Activated CD8-positive, alpha-beta memory T cell treated with anti-CD3 and anti-CD28 coated beads, Interleukin-2, amount 50 U/mL, for 48 hours (primary cell): ENCODE data around the gene B4GALNT4.
"Not testable (repeated sequence)": the region's sequence is repeated elsewhere in the genome, so short reads cannot be mapped to it uniquely, and the experiment has no call there.

ENCODE experiments used
- DNase-seq: peaks from one replicate; pipeline ENCODE4 v3.0.0-alpha.2; 2020

The B4GALNT4 gene

GRCh38 chr11:394034-394857 lies 24.9 kb downstream of the B4GALNT4 start, which contains the start of gene PKP3:
TSS of gene PKP3 (plus strand) at chr11:394209. CDS start at chr11:394293, 84 bp downstream.
- no peak for DNase-seq

GRCh38 chr11:394858-395655 lies 25.8 kb downstream of the B4GALNT4 start:
- no peak for DNase-seq

DNA sequence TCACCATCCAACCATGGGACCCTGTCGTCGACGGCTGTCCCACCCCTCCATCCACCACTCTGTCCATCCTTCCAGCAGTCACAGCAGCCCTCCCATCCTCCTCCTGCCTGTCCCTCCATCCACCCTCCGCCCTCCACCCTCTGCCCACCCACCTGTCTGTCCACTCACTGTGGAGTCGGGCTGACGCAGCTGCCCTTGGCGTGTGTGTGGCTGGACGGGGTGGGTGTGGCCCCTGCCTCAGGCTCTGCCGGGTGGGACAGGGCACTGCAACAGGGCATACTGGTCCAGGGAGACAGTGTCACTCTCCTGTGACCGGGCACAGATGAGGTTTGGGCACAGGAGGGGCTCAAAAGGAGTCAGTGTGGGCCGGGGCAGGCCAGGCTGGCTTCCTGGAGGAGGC lies 26.6 kb downstream of the B4GALNT4 start:
- no peak for DNase-seq

DNA sequence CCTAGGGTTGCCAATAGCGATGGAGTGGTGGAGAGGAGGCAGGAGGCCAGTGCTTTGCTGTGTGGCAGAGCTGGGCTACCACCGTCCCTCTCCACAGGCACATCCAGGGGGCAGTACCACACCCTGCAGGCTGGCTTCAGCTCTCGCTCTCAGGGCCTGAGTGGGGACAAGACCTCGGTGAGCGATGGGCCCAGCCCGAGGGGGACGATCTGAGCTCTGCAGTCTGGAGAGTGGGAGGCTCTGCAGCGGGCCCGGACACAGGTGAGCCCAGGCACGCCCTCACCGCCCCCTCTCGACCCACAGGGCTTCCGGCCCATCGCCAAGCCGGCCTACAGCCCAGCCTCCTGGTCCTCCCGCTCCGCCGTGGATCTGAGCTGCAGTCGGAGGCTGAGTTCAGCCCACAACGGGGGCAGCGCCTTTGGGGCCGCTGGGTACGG lies 27.2 kb downstream of the B4GALNT4 start:
- DNase-seq = no peak

GRCh38 chr11:396948-397548 lies 27.7 kb downstream of the B4GALNT4 start:
- DNase-seq = no peak

- no peak for DNase-seq
Observed at GRCh38 chr11:398826-399225, 29.5 kb downstream of the B4GALNT4 start.

GRCh38 chr11:399731-400211 lies 30.5 kb downstream of the B4GALNT4 start:
- no peak for DNase-seq

DNA sequence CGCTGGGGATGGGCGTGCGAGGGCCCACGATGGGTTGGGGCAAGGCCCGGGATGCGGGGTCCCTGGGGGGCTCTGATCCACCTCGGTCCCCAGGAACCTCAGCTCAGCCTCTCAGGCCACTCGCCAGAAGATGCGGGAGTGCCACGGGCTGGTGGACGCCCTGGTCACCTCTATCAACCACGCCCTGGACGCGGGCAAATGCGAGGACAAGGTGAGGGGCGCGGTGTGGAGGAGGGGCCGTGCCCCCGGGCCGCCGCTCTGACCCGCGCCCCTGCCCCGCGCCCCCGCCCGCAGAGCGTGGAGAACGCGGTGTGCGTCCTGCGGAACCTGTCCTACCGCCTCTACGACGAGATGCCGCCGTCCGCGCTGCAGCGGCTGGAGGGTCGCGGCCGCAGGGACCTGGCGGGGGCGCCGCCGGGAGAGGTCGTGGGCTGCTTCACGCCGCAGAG lies 31.0 kb downstream of the B4GALNT4 start:
- no peak for DNase-seq

DNA sequence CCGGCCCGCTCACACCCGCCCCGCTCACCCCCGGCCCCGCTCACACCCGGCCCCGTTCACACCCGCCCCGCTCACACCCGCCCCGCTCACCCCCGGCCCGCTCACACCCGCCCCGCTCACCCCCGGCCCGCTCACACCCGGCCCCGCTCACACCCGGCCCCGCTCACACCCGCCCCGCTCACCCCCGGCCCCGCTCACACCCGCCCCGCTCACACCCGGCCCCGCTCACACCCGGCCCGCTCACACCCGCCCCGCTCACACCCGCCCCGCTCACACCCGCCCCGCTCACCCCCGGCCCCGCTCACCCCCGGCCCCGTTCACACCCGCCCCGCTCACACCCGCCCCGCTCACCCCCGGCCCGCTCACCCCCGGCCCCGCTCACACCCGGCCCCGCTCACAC lies 31.9 kb downstream of the B4GALNT4 start:
- DNase-seq = not testable (repeated sequence)

DNA sequence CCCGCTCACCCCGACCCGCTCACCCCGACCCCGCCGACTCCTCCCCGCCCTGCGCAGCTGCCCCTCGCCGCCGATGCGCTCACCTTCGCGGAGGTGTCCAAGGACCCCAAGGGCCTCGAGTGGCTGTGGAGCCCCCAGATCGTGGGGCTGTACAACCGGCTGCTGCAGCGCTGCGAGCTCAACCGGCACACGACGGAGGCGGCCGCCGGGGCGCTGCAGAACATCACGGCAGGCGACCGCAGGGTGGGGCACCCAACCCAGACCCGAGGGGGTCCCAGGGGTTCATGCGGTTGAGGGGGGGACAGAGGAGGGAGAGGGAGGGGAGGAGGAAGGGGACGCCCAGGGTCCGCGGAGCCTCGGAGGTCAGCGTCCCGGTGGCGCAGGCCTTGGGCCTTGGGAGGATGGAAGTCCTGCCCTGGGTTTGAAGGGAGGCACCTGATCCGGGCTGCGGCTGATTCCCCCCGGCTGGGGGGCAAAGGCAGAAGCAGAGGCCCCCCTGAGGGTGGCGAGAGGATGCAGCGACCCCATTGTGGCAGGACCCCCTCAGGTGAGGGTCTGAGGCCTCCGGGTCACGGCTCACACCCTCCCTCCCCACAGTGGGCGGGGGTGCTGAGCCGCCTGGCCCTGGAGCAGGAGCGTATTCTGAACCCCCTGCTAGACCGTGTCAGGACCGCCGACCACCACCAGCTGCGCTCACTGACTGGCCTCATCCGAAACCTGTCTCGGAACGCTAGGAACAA lies 33.9 kb downstream of the B4GALNT4 start:
- no peak for DNase-seq

GRCh38 chr11:403761-404431 lies 34.6 kb downstream of the B4GALNT4 start:
- DNase-seq = no peak

DNA sequence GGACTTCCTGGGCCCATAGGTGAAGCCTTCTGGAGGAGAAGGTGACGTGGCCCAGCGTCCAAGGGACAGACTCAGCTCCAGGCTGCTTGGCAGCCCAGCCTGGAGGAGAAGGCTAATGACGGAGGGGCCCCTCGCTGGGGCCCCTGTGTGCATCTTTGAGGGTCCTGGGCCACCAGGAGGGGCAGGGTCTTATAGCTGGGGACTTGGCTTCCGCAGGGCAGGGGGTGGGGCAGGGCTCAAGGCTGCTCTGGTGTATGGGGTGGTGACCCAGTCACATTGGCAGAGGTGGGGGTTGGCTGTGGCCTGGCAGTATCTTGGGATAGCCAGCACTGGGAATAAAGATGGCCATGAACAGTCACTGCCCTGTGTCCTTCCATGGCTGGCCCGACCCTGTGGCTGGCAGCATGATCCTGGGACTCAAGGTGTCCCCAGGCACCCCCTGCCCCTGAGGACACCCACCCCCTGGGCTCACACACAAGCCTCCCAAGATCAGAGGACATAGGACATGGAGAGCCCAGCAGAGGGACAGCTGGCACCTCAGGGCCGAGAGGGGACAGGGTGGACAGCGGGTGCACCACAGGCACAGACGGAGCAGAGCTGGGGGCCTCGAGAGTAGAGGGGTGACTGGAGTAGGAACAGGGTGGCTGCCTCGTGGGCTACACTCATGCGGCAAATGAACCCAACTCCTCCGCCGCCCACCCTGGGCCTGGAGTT lies 35.4 kb downstream of the B4GALNT4 start:
- DNase-seq = no peak

- no peak for DNase-seq
Observed at GRCh38 chr11:405323-405953, 36.1 kb downstream of the B4GALNT4 start.

DNA sequence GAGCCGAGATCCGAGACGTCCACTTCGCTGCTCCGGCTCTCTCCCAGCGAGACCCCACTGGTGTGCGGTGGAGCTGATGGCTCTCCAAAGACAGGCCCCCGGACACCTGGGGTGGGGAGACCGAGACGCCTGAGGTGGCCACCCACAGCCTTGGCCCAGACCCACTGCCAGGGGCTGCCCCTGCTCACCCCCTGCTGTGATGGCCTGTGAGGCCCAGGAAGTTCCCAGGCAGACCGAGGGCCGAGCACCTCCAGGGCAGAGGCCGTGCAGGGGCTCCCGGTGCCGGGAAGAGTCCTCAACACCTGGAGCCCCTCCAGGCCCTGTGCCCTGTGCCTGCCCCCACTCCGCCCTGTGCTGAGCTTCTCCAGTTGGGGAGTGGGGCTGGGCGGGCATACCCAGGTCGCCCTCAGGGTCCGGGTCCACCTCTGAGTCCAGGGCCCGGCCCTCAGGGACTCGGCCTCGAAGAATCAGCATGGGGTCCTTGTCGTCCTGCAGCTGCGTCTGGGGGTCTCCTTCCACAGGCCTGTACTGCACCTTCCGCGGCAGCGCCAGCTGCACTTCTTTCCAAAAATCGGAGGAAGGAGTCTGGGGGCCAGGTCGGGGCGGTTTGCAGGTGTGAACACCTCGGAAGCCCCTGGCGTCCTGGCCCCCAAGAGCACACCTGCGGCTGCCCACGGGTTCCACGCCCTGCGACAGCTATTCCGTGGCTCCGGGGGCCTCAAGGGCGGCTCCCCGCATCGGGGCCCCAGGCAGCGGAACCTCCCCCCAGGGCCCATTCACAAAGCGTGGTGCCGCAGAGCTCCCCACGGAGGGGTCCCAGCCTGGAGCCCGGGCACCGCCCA lies 36.9 kb downstream of the B4GALNT4 start:
- no peak for DNase-seq

- DNase-seq = peak; percentile 94
Observed at GRCh38 chr11:406796-407650, 37.7 kb downstream of the B4GALNT4 start.

DNA sequence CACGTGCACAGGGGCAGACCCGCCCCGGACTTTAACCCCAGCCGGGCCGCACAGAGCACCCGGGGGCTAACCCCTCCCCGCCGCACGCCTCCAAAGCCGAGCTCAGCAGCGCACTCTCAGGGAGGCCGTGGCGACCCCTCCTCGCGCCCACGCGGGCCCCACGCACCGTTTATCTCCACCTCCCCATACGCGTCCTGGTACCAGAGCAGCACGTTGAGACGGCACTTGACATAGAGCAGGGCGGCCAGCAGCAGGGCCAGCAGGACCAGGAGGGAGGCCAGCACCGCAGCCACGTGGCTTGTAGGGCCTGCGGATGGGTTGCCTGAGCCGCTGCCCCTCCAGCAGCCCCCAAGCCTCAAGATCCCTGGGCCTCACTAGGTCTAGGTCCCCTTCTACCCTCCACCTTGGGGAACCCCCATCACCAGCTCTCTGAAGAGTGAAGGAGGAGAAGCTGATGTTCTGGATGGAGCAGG lies 38.4 kb downstream of the B4GALNT4 start:
- DNase-seq = no peak

- no peak for DNase-seq
Observed at GRCh38 chr11:408154-409007, 39.1 kb downstream of the B4GALNT4 start.
